Esophagus muscularis mucosa (tissue), 4 donors: ENCODE data around the gene KIAA0753. TPM values are rescaled to one million over a fixed set of nuclear protein-coding genes. Genes with fewer than 3 reads are reported as not detected.

Source experiments
- DNase-seq: peaks from one replicate; pipeline ENCODE4 v3.0.0-alpha.2; 2017; ENCODE audit errors: extremely low spot score
- H3K27ac ChIP-seq, 4 donors: fragments of 200-600 bp; sonication (generic); replicated peaks in 1 of 4; 1 replicate in 3 of 4; 2 replicates in 1 of 4; pipeline ENCODE4 v1.5.1; 2016 to 2019; ENCODE audit warnings: mild to moderate bottlenecking in 1 of 4
- H3K27me3 ChIP-seq, 4 donors: fragments of 200-600 bp; sonication (generic); one replicate each; pipeline versions ENCODE4 v1.5.1 to v1.6.0; 2016 to 2019
- H3K36me3 ChIP-seq, 4 donors: fragments of 200-600 bp; sonication (generic); one replicate each; pipeline ENCODE4 v1.5.1; 2016 to 2019
- H3K4me1 ChIP-seq, 4 donors: fragments of 200-600 bp; sonication (generic); one replicate each; pipeline ENCODE4 v1.5.1; 2016 to 2019
- H3K4me3 ChIP-seq, 4 donors: fragments of 200-600 bp; sonication (generic); 1 replicate in 2 of 4; 2 replicates in 2 of 4; pipeline ENCODE4 v1.5.1; 2016 to 2019; ENCODE audit warnings: mild to moderate bottlenecking in 4 of 4, moderate library complexity in 1 of 4
- H3K9me3 ChIP-seq, 4 donors: fragments of 200-600 bp; sonication (generic); 1 replicate in 3 of 4; 2 replicates in 1 of 4; pipeline ENCODE4 v1.5.1; 2016 to 2019
- CTCF ChIP-seq, 3 experiments: fragments of 200-600 bp in 2 of 3; fragments of 450-650 bp in 1 of 3; sonication (generic) in 2 of 3; IDR thresholded peaks; one replicate each; pipeline ENCODE4 v1.5.1; 2017 to 2019; ENCODE audit warnings: antibody characterized with exemption in 3 of 3, mild to moderate bottlenecking in 2 of 3, moderate library complexity in 1 of 3
- EP300 ChIP-seq: sonication (generic); formaldehyde crosslinking; IDR thresholded peaks from one replicate; pipeline ENCODE4 v1.6.1; 2017; ENCODE audit warnings: antibody characterized with exemption
- POLR2A ChIP-seq: fragments of 450-650 bp; IDR thresholded peaks from one replicate; pipeline ENCODE4 v1.6.1; 2017; ENCODE audit warnings: antibody characterized with exemption, moderate library complexity, mild to moderate bottlenecking, low read depth
- POLR2AphosphoS5 ChIP-seq, 2 donors: sonication (generic); formaldehyde crosslinking; IDR thresholded peaks; one replicate each; pipeline ENCODE4 v1.6.1; 2017; ENCODE audit warnings: antibody characterized with exemption in 2 of 2
- WGBS: methylation state at CpG from one replicate; pipeline ENCODE4 v1.1.5; 2018; 5-methylcytosine and 5-hydroxymethylcytosine counted together
- intact Hi-C: fragments of 100-400 bp; cut with DNase I; formaldehyde crosslinking; loops from one replicate; pipeline ENCODE4 v1.15.1; 2023
- total RNA-seq, 4 donors: library from RNA; depleted of rRNA; stranded (reverse); fragments of >200 nt; gene quantifications; one replicate each; pipeline versions ENCODE4 v1.1.0 to v1.2.1, GENCODE V29; 2016

The KIAA0753 gene
- total RNA-seq, 4 donors from 2014 or later: 36.9 to 73.9 (median 46.4) TPM

DNA sequence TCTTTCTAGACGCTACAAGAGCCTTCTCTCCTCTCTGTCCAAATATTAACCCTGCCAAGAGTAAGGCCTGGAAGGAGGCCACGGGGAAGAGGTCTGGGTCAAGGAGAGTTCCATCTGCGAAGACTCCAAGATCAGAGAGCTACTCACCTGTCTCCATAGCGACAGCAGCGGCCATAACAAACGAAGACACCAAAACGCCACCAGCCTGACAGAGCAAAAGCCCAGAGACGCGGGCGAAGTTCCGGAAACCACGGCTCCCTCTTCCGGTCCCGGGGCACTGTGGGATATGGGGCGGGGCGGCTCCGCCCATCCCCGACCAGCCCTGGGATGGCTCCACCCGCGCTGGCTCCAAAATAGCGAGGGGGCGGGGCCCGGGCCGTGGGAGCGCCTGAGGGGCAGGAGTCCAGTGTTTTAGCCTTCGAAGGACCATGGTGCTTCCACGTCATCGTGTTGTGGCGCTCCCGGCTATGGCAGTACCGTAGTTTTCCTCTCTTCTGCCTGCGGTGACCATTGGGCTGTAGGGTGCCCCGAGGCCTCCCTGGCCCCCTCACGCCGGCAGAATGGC lies 10.9 kb upstream of the KIAA0753 start, which contains the start of the genes C17orf100 and MED31:
Gene C17orf100 (plus strand): TSS at position 409 of the 565 bp plus-strand sequence. CDS start 152 bp downstream, at position 561.
Gene MED31 (minus strand): TSS at position 252 of the 565 bp plus-strand sequence. CDS start 77 bp downstream, at position 175.
- H3K4me1 ChIP-seq: peaks cover 23 to 51% (median 41%) of the 10 kb centered on the region in 4 donors
- H3K27ac ChIP-seq: peak within 1 kb of the TSS; percentile 82 to 95 (median 90)
- H3K27me3 ChIP-seq: peaks cover 0 to 23% (median 5%) of the 10 kb centered on the region in 4 donors
- intact Hi-C loops: no loop called here
- DNase-seq: peak; percentile 99
- H3K4me3 ChIP-seq: peak within 1 kb of the TSS; percentile 67 to 83 (median 76)
- peak; percentile 93 to 96 for TF ChIP-seq POLR2AphosphoS5 (IDR thresholded peaks at IDR 0.05)
- no peak for TF ChIP-seq CTCF (IDR thresholded peaks at IDR 0.05)
- H3K36me3 ChIP-seq: peaks cover 3 to 33% (median 21%) of the 10 kb centered on the region in 4 donors
- H3K9me3 ChIP-seq: peaks cover 0 to 7% (median 0%) of the 10 kb centered on the region in 4 donors
- WGBS: 0% methylated on average over 11 of the region's 35 CpGs

- Histone ChIP-seq H3K9me3 (no peaks in the 10 kb centered on the region), H3K36me3 (peaks cover 15 to 65% (median 45%) of the 10 kb centered on the region in 4 donors), H3K27me3 (no peaks in the 10 kb centered on the region), H3K4me3 (no peak overlapping the region), H3K4me1 (peaks cover 23 to 36% (median 35%) of the 10 kb centered on the region in 4 donors), H3K27ac (no peak overlapping the region)
- TF ChIP-seq POLR2A: no peak
- TF ChIP-seq CTCF (IDR thresholded peaks at IDR 0.05): peak in 1 of 3 experiments; percentile 13
- no peak for TF ChIP-seq EP300
- no peak for DNase-seq
- intact Hi-C loops: no loop called here
These were observed 7.7 kb upstream of the KIAA0753 start for GRCh38 chr17:6648181-6648580.

- Histone ChIP-seq H3K27ac (no peak overlapping the region), H3K36me3 (peaks cover 19 to 61% (median 40%) of the 10 kb centered on the region in 4 donors), H3K4me1 (peaks cover 17 to 35% (median 32%) of the 10 kb centered on the region in 4 donors), H3K9me3 (no peaks in the 10 kb centered on the region), H3K27me3 (no peaks in the 10 kb centered on the region), H3K4me3 (no peak overlapping the region)
- WGBS: 69% methylated on average over 5 of the region's 5 CpGs
- DNase-seq: no peak
- intact Hi-C loops: loop anchor here (5.0 kb wide), 1 partner anchor 171 kb away; no protein-coding TSS in a partner anchor
- TF ChIP-seq POLR2A (no peak), CTCF (IDR thresholded peaks at IDR 0.05) (no peak), EP300 (no peak), POLR2AphosphoS5 (IDR thresholded peaks at IDR 0.05) (no peak)
These were observed 3.1 kb upstream of the KIAA0753 start for GRCh38 chr17:6643451-6644125.

DNA sequence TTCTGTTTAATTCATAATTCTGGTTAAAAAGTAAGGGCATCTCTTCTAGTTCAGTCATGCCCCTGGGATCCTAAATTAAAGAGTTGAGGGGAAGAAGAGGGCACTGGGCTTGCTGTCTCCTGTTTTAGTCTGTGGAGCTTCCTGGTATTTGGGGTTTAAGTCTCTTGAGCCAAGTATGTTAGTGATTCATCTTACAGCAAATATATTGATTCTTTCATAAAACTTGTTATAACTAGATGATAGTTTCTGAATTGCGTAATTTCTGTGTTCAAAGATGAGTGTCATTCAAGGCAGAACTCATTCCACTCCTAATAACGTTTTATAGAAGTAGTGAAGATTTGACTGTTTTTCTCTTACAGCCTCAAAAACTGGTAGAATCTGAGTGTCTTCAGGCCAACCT lies 2.1 kb upstream of the KIAA0753 start:
- intact Hi-C loops: loop anchor here (5.0 kb wide), 1 partner anchor 170 kb away; no protein-coding TSS in a partner anchor
- no peaks in the 10 kb centered on the region for H3K27me3 ChIP-seq
- TF ChIP-seq CTCF (IDR thresholded peaks at IDR 0.05) (no peak), POLR2A (no peak), POLR2AphosphoS5 (IDR thresholded peaks at IDR 0.05) (no peak), EP300 (no peak)
- WGBS: 68% methylated on average over 2 of the region's 2 CpGs
- H3K4me3 ChIP-seq: no peak overlapping the region
- no peak overlapping the region for H3K27ac ChIP-seq
- H3K36me3 ChIP-seq: peaks cover 16 to 51% (median 35%) of the 10 kb centered on the region in 4 donors
- peaks cover 18 to 42% (median 33%) of the 10 kb centered on the region in 4 donors for H3K4me1 ChIP-seq
- DNase-seq: no peak
- H3K9me3 ChIP-seq: no peaks in the 10 kb centered on the region
